ENCODE measurements around the gene C1QL3.

C1QL3 gene

GRCh38 chr10:16477757-16478156 lies 43.9 kb downstream of the C1QL3 start:
- no peak overlapping the region for H3K4me3 Mint-ChIP-seq
- peaks cover 4% of the 10 kb centered on the region for H3K4me1 Mint-ChIP-seq
- no peaks in the 10 kb centered on the region for H3K27me3 Mint-ChIP-seq (ENCODE audit: low read depth)
- H3K36me3 Mint-ChIP-seq (ENCODE audit: low read depth) = no peaks in the 10 kb centered on the region
- no peak overlapping the region for H3K27ac Mint-ChIP-seq
- no peak for TF ChIP-seq CTCF (IDR thresholded peaks at IDR 0.05; ENCODE audit: unreplicated experiment in 3 of 3)
- no peaks in the 10 kb centered on the region for H3K9me3 Mint-ChIP-seq

- Mint-ChIP-seq H3K9me3 (no peaks in the 10 kb centered on the region), H3K4me3 (no peak overlapping the region), H3K4me1 (no peaks in the 10 kb centered on the region), H3K27ac (no peak overlapping the region), H3K36me3 (ENCODE audit: low read depth) (no peaks in the 10 kb centered on the region), H3K27me3 (ENCODE audit: low read depth) (no peaks in the 10 kb centered on the region)
- no peak for TF ChIP-seq CTCF (IDR thresholded peaks at IDR 0.05; ENCODE audit: unreplicated experiment in 3 of 3)
These were observed 48.9 kb downstream of the C1QL3 start for GRCh38 chr10:16472828-16473227.

- no peaks in the 10 kb centered on the region for H3K4me1 Mint-ChIP-seq
- no peaks in the 10 kb centered on the region for H3K36me3 Mint-ChIP-seq (ENCODE audit: low read depth)
- H3K27ac Mint-ChIP-seq = no peak overlapping the region
- H3K4me3 Mint-ChIP-seq = no peak overlapping the region
- H3K27me3 Mint-ChIP-seq (ENCODE audit: low read depth) = no peaks in the 10 kb centered on the region
- no peaks in the 10 kb centered on the region for H3K9me3 Mint-ChIP-seq
- TF ChIP-seq CTCF (IDR thresholded peaks at IDR 0.05; ENCODE audit: unreplicated experiment in 3 of 3) = no peak
These were observed 50.9 kb downstream of the C1QL3 start for GRCh38 chr10:16470747-16471146.

- H3K36me3 Mint-ChIP-seq (ENCODE audit: low read depth) = peaks cover 11% of the 10 kb centered on the region
- no peaks in the 10 kb centered on the region for H3K27me3 Mint-ChIP-seq (ENCODE audit: low read depth)
- no peak overlapping the region for H3K4me3 Mint-ChIP-seq
- no peak for TF ChIP-seq CTCF (IDR thresholded peaks at IDR 0.05; ENCODE audit: unreplicated experiment in 3 of 3)
- no peaks in the 10 kb centered on the region for H3K9me3 Mint-ChIP-seq
- H3K4me1 Mint-ChIP-seq = no peaks in the 10 kb centered on the region
- no peak overlapping the region for H3K27ac Mint-ChIP-seq
These were observed 55.7 kb downstream of the C1QL3 start for GRCh38 chr10:16466001-16466400.
